MG63 (cell line): ENCODE measurements around the gene GRM1. TPM values are rescaled to one million over a fixed set of nuclear protein-coding genes. Genes with fewer than 3 reads are reported as not detected.
"Not testable (repeated sequence)": the region's sequence is repeated elsewhere in the genome, so short reads cannot be mapped to it uniquely, and the experiment has no call there.

Experiments
- DNase-seq: peaks from one replicate; pipeline ENCODE4 v3.0.0-alpha.2; 2020
- H3K27me3 ChIP-seq: fragments of 250-450 bp; sonication (Bioruptor Pico); 2 replicates; pipeline ENCODE4 v1.5.1; 2020; ENCODE audit warnings: mild to moderate bottlenecking, moderate library complexity
- H3K36me3 ChIP-seq: fragments of 250-450 bp; sonication (Bioruptor Pico); 2 replicates; pipeline ENCODE4 v1.5.1; 2020; ENCODE audit warnings: mild to moderate bottlenecking, moderate library complexity
- H3K4me3 ChIP-seq: fragments of 250-450 bp; sonication (Bioruptor Pico); 2 replicates; pipeline ENCODE4 v1.5.1; 2020; ENCODE audit warnings: mild to moderate bottlenecking, moderate library complexity
- H3K9me3 ChIP-seq: fragments of 250-450 bp; sonication (Bioruptor Pico); 2 replicates; pipeline ENCODE4 v1.5.1; 2020; ENCODE audit warnings: mild to moderate bottlenecking, moderate library complexity
- total RNA-seq: library from RNA; depleted of rRNA; stranded (reverse); fragments of >200 nt; shearing (Covaris generic); gene quantifications from 2 replicates; pipeline ENCODE4 v1.2.3, GENCODE V29; 2014; ENCODE audit warnings: low replicate concordance

The GRM1 gene
- total RNA-seq, 1 experiment from 2014 or later: 0.20 TPM

DNA sequence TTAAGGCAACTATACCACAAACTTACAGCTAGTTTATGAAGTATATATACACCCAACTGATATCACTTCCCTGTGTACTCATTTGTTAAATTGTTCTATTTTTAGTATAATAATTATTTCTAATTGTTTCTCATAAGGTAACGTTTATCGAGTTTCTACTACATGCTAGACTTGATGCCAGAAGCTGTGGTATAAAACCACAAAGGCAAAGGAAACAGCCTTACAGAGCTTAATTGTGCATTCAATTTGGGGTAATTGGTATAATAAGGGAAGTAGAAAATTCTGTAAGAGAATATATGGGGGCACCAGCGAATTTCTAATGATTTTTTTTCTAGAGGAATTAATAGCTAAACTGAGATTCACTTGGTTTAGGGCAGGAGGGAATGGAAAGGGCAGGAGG is 183.9 kb downstream of the GRM1 start:
- Histone ChIP-seq H3K4me3 (no peak overlapping the region), H3K36me3 (no peaks in the 10 kb centered on the region), H3K27me3 (no peaks in the 10 kb centered on the region), H3K9me3 (no peaks in the 10 kb centered on the region)
- no peak for DNase-seq

DNA sequence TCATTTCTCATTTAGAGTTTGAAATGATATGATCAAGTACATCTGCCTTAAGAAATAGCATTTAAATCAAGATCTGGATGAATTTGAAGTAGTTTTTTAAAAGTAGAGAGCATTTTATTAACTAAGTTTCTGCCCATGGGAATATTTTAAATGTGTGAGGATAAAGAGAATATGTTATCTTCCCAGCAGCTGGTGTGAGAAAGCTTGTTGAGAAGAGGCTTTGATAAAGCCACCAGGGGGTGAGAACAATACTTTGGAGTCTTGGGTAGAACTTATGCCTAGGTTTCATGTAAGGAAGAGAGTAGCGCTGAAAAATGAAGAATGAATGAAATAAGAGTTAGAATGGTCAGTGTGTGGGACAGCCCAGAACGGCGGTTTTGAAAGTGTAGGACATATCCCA is 190.2 kb downstream of the GRM1 start:
- no peak for DNase-seq
- H3K36me3 ChIP-seq: no peaks in the 10 kb centered on the region
- H3K27me3 ChIP-seq: no peaks in the 10 kb centered on the region
- H3K4me3 ChIP-seq: no peak overlapping the region
- H3K9me3 ChIP-seq: no peaks in the 10 kb centered on the region

GRCh38 chr6:146224449-146224848 is 195.6 kb downstream of the GRM1 start:
- Histone ChIP-seq H3K9me3 (no peaks in the 10 kb centered on the region), H3K36me3 (no peaks in the 10 kb centered on the region), H3K4me3 (no peak overlapping the region), H3K27me3 (no peaks in the 10 kb centered on the region)
- no peak for DNase-seq

GRCh38 chr6:146224988-146225387 is 196.1 kb downstream of the GRM1 start:
- Histone ChIP-seq H3K36me3 (no peaks in the 10 kb centered on the region), H3K9me3 (no peaks in the 10 kb centered on the region), H3K4me3 (no peak overlapping the region), H3K27me3 (no peaks in the 10 kb centered on the region)
- no peak for DNase-seq

DNA sequence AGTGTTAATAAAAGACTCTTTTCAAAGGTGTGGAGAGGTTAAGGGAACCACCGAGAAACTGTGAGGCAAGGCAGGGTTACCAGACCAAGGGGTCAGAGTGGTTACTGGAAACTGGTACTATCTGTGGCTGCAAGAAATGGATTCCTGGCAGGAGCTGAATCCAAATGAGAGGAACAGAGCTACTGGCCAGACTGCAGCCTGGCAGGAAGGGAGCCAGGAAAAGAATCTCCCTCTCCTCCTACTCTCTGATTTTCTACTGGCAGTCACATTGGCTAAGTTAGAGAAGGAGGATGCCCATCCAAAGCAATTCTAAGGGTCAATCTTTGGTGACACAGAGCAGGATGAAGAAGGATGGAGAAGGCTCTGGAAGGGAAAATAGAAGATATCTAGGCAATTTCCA is 211.5 kb downstream of the GRM1 start:
- H3K9me3 ChIP-seq: no peaks in the 10 kb centered on the region
- no peaks in the 10 kb centered on the region for H3K36me3 ChIP-seq
- no peak for DNase-seq
- H3K27me3 ChIP-seq: no peaks in the 10 kb centered on the region
- no peak overlapping the region for H3K4me3 ChIP-seq

GRCh38 chr6:146240807-146241206 is 211.9 kb downstream of the GRM1 start:
- Histone ChIP-seq H3K27me3 (no peaks in the 10 kb centered on the region), H3K9me3 (no peaks in the 10 kb centered on the region), H3K4me3 (no peak overlapping the region), H3K36me3 (no peaks in the 10 kb centered on the region)
- no peak for DNase-seq

GRCh38 chr6:146243646-146244045 is 214.8 kb downstream of the GRM1 start:
- not testable (repeated sequence) for DNase-seq, H3K27me3 ChIP-seq, H3K9me3 ChIP-seq, H3K4me3 ChIP-seq, H3K36me3 ChIP-seq

DNA sequence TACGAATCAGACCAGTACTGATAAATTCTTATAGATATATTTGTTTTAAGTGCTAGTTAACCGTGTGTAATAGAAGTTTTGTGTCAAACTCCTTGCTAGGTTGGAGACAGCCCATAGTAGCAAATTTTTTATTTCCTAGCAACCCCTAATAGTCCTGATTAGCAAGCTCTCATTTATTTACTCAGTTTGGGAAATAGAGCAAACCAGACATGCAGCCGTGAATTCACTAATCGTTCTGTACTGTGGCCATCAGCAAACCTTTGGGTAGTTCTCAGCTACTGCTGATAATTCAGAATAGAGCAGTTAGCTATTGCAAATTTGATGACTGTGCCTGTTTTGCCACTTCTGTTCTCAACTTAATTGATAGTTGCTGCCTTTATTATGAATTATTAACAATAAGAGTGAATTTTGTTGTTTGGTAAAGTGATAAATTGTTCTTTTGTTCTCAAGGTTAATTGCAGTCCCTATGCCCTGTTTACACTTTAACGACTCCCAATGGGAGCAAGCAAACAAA is 215.8 kb downstream of the GRM1 start:
- no peak for DNase-seq
- H3K36me3 ChIP-seq: no peaks in the 10 kb centered on the region
- no peak overlapping the region for H3K4me3 ChIP-seq
- H3K9me3 ChIP-seq: no peaks in the 10 kb centered on the region
- no peaks in the 10 kb centered on the region for H3K27me3 ChIP-seq

GRCh38 chr6:146246028-146246427 is 217.2 kb downstream of the GRM1 start:
- Histone ChIP-seq H3K27me3 (no peaks in the 10 kb centered on the region), H3K36me3 (no peaks in the 10 kb centered on the region), H3K9me3 (no peaks in the 10 kb centered on the region), H3K4me3 (no peak overlapping the region)
- DNase-seq: no peak

GRCh38 chr6:146253691-146254090 is 224.8 kb downstream of the GRM1 start:
- H3K9me3 ChIP-seq: no peaks in the 10 kb centered on the region
- H3K36me3 ChIP-seq: no peaks in the 10 kb centered on the region
- H3K27me3 ChIP-seq: no peaks in the 10 kb centered on the region
- DNase-seq: no peak
- H3K4me3 ChIP-seq: no peak overlapping the region

GRCh38 chr6:146258206-146258605 is 229.3 kb downstream of the GRM1 start:
- no peaks in the 10 kb centered on the region for H3K36me3 ChIP-seq
- H3K4me3 ChIP-seq: no peak overlapping the region
- no peaks in the 10 kb centered on the region for H3K27me3 ChIP-seq
- DNase-seq: no peak
- H3K9me3 ChIP-seq: no peaks in the 10 kb centered on the region

DNA sequence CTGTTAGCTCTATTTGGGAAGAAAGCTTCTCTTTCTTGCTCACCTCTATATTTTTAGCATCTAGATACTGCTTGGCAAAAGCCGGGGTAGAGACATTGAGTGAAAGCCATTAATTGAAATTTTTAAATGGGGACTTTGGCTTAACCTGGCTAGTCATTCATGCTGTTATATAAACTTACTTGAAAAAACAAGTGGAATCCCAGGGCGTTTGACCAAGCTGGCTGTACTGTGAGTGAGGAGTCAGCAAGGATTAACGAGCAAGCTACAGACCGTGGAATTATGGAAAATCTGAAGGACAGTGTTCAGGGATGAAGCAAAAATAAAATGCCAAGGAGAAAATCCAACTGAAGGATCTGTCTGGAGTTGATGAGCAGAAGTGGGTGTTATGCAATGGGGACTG is 232.0 kb downstream of the GRM1 start:
- H3K27me3 ChIP-seq: no peaks in the 10 kb centered on the region
- DNase-seq: no peak
- no peaks in the 10 kb centered on the region for H3K36me3 ChIP-seq
- H3K4me3 ChIP-seq: no peak overlapping the region
- no peaks in the 10 kb centered on the region for H3K9me3 ChIP-seq

GRCh38 chr6:146265056-146265455 is 236.2 kb downstream of the GRM1 start:
- no peak overlapping the region for H3K4me3 ChIP-seq
- DNase-seq: no peak

GRCh38 chr6:146267447-146267846 is 238.6 kb downstream of the GRM1 start:
- Histone ChIP-seq H3K4me3 (no peak overlapping the region), H3K27me3 (no peaks in the 10 kb centered on the region), H3K9me3 (no peaks in the 10 kb centered on the region), H3K36me3 (no peaks in the 10 kb centered on the region)
- DNase-seq: no peak

More at GRCh38 chr6:146265056-146265455, 236.2 kb downstream of the GRM1 start:
- Histone ChIP-seq H3K36me3 (no peaks in the 10 kb centered on the region), H3K27me3 (no peaks in the 10 kb centered on the region), H3K9me3 (no peaks in the 10 kb centered on the region)

DNA sequence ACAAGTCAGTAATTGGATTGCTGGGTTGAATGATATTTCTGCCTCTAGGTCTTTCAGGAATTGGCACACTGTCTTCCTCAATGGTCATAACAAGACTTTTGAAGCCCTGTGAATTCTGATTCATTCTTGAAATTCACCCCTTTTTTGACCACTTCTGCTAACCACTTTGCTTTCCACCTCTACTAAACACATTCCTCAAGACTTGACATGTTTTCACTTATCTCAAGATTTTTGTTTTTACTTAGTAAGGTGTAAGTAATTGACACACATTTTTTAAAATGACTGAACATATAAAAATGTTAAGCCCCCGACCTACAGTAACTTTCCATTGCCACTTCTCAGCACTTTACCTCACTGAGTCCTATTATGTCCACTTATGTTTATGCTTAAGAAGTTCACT is 239.1 kb downstream of the GRM1 start:
- Histone ChIP-seq H3K9me3 (no peaks in the 10 kb centered on the region), H3K36me3 (no peaks in the 10 kb centered on the region), H3K4me3 (no peak overlapping the region), H3K27me3 (no peaks in the 10 kb centered on the region)
- DNase-seq: no peak

GRCh38 chr6:146269482-146269881 is 240.6 kb downstream of the GRM1 start:
- Histone ChIP-seq H3K9me3 (no peaks in the 10 kb centered on the region), H3K27me3 (no peaks in the 10 kb centered on the region), H3K4me3 (no peak overlapping the region), H3K36me3 (no peaks in the 10 kb centered on the region)
- DNase-seq: no peak

DNA sequence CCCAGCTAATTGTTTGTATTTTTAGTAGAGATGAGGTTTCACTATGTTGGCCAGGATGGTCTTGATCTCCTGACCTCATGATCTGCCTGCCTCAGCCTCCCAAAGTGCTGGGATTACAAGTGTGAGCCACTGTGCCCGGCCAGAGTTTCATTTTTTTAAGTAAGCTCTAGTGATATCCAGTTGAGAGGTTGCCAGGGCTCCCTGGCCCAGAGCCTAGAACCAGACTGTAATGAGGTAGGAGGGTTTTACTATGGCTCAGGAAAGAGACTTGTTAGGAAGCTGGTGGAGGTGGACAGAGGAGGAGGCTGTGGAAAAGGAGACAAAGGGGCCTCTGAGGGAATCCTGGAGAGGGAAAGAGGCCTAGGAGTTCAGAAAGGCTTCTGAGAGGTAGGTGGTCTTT is 242.3 kb downstream of the GRM1 start:
- not testable (repeated sequence) for H3K27me3 ChIP-seq, H3K4me3 ChIP-seq, H3K9me3 ChIP-seq, H3K36me3 ChIP-seq
- peak; percentile 90 for DNase-seq

DNA sequence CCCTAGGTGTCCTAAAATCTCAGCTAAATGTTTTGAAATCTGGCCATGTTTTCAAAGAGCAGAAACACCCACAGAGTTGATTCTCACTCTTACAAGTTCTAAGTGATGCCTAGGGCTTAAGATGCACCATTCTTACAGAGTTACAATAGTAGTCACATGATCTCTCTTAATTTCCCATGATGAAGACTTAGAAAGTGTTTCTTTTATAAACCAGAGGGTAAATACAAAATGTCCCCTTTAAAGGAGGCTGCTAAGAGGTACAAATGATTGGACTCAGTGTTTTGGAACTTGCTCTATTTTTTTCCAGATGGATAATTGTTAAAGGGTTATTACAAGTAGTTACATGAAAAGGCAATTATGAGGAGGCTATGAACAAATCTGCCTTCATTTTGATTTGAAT is 244.6 kb downstream of the GRM1 start:
- H3K27me3 ChIP-seq: no peaks in the 10 kb centered on the region
- no peak for DNase-seq
- no peaks in the 10 kb centered on the region for H3K36me3 ChIP-seq
- H3K4me3 ChIP-seq: no peak overlapping the region
- H3K9me3 ChIP-seq: no peaks in the 10 kb centered on the region

DNA sequence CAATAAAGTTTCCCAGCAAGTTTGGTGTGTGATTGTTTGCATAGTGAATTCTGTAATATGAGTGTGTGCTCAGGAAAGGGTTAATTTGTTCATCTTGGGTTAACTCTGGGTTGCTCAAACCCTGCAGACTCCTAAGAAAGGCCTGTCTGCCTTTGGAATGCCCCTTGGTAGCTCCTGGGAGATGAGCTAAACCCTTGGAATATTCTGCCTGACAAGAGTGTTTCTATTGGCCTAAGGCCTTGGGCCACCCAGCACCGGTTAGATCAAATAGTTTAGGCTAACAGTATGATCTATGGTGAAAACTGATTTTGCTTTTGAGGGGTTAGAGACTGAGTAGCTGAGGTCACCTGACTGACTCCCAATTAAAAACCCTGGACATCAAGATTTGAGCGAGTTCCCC is 248.3 kb downstream of the GRM1 start:
- H3K4me3 ChIP-seq: no peak overlapping the region
- H3K36me3 ChIP-seq: no peaks in the 10 kb centered on the region
- H3K27me3 ChIP-seq: no peaks in the 10 kb centered on the region
- no peaks in the 10 kb centered on the region for H3K9me3 ChIP-seq
- DNase-seq: no peak
